Mesenteric fat pad (tissue), 1 donor: ENCODE results near the gene CCDC30. TPM values are rescaled to one million over a fixed set of nuclear protein-coding genes. Genes with fewer than 3 reads are reported as not detected.
"Not testable (repeated sequence)": the region's sequence is repeated elsewhere in the genome, so short reads cannot be mapped to it uniquely, and the experiment has no call there.

ENCODE experiments used
- DNase-seq: peaks from one replicate; pipeline ENCODE4 v3.0.0-alpha.2; 2020; ENCODE audit warnings: low spot score
- total RNA-seq: library from RNA; stranded (reverse); fragmentation: NEBNext Ultra II Directional; extraction: Animal tissue kit (Norgen Biotek cat#: 25700); gene quantifications from one replicate; pipeline ENCODE4 v1.2.1, GENCODE V29; 2021
- donor health status: DM: yes; HTN: yes; CAD: no.

Gene CCDC30
- total RNA-seq, 1 donor from 2014 or later: 1.6 TPM

GRCh38 chr1:42450061-42450460, 13.0 kb upstream of the CCDC30 start:
- DNase-seq: no peak

DNA sequence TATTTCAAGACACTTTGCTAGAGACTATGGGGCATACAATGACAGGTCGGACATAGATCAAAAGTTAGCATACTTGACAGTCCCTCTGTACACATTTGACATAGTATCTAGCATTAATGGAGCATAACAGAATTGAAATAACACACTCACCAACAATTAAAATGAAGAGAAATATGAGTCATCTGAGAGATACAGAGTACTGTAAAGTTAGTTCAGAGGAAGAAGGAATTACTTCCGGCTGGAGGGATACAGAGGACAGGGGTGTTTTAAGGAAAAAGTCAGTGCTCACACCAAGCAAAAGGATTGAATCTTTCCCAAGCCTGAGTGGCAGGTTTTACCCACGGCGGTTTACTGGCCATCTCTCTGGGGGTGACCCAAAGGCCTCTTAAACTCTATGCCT, 9.7 kb upstream of the CCDC30 start:
- no peak for DNase-seq

- no peak for DNase-seq
These were observed 8.7 kb upstream of the CCDC30 start for GRCh38 chr1:42454403-42454802.

DNA sequence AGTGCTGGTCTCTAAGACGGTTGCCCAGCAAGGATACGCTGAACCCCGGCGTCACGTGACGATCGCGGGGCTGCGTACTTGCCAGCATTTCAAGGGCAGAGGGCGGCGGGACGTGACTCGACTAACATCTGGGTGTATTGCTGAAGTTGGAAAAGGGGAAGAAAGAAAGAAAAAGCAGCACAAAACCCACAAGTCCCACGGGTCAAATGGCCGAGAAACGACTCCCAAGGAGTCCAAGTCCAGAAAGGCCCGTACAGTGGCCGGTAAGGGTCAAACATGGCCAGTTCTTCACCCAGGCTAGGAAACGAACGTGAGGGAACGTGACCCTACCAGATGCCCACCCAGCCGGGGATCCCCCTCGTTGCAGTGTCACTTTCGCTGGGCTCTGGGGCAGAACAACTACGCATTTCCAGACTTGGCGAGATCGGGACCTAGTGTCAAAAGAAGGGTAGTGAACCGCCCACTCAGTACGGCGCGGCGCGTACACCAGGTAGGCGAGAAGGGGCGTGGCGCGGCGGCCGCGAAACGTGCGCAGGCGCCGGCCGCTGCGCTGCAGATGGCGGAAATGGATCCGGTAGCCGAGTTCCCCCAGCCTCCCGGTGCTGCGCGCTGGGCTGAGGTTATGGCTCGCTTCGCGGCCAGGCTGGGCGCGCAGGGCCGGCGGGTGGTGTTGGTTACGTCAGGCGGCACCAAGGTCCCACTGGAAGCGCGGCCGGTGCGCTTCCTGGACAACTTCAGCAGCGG, 6.9 kb upstream of the CCDC30 start, which contains the start of the genes PPCS and ZMYND12:
PPCS (plus strand) TSS at position 534 of the 744 bp plus-strand sequence; CDS start at position 557, 23 bp downstream.
ZMYND12 (minus strand) TSS at position 13 of the 744 bp plus-strand sequence. CDS start 25 bp downstream, outside the sequence.
- peak; percentile 94 for DNase-seq

GRCh38 chr1:42456754-42457089, 6.4 kb upstream of the CCDC30 start:
- DNase-seq: no peak

GRCh38 chr1:42461196-42461595, 1.9 kb upstream of the CCDC30 start:
- no peak for DNase-seq

DNA sequence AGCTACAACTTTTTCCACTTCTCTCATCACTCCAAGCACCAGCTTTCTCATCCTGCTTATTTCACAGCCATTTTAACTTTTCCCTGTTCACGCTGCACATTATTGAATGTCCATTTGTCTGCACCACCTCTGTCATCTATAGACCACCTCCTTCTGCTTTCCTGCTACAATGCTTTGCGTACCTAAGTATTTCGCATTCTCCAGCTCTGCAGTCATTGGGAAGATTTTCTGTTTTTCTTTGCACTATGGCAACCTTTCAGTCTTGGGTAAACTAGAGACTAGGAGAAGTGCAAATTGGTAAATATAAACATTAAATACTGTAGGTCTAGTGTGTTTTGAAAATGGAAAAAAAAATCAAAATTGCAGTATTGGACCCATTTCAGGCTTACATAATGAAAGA, 835 bp downstream of the CCDC30 start:
- no peak for DNase-seq

GRCh38 chr1:42466030-42466429, 2.9 kb downstream of the CCDC30 start:
- no peak for DNase-seq

DNA sequence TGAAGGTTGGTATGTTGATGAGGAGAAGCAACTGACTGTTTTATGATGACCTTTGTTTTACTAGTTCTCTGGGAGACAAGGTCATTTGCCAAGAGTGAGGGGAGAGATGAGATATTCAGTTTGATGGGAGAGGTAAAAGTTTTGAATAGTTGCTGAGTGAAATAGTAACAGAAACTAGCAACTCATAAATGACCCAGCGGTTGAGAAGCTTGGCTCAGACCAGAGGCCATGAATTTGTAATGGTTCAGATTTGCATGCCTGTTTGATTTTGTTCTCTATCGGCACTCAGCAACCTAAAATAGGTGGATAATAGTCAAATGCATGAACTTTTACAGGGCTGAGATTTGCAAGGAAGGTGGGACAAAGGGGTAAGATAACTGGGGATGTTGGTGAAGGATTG, 6.6 kb downstream of the CCDC30 start:
- no peak for DNase-seq

DNA sequence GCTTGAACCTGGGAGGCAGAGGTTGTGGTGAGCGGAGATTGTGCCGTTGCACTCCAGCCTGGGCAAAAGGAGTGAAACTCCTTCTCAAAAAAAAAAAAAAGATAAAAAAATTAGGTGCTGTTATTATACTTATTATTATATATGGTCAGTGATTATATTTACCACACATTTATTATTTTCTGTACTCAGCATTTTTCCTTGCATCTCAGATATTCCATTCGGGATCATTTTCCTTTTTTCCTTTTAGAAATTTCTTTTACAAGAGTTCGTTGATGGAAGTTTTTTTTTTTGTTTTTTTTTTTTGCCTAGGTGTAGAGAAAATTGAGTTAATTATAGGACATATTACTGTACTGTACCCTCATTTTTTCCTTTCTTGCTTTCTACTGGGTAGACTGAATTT, 13.5 kb downstream of the CCDC30 start:
- no peak for DNase-seq

DNA sequence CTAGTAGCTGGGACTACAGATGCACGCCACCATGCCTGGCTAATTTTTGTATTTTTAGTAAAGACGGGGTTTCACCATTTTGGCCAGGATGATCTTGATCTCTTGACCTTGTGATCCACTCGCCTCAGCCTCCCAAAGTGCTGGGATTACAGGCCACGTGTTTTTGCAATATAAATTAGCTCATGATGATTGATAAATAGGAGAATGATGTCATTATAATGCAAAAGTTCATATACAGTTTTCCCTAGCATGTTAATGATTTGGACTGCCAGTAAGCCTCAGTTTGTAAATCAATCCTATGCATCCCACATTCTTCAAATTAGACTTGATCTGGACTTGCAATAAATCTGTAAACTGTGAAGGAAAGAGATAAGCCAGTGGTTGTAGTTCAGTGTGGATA, 14.3 kb downstream of the CCDC30 start:
- not testable (repeated sequence) for DNase-seq

DNA sequence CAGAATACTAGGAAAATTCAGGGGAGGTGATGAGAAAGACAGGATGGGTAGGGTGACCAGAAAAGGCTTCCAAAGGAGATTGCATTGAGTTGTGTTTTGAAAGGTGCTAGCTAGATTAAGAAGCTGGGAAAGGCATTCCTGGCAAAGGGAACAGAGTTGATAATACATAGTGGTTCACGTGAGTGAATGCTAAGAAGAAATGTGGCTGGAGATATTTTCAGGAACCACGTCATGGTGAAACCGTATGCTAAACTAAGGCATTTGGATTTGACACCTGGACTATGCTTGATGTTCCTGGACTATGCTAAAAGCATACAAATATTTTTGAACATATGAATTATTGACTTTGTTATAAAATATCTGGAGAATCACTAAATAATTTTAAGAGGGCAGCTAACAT, 14.7 kb downstream of the CCDC30 start:
- no peak for DNase-seq

DNA sequence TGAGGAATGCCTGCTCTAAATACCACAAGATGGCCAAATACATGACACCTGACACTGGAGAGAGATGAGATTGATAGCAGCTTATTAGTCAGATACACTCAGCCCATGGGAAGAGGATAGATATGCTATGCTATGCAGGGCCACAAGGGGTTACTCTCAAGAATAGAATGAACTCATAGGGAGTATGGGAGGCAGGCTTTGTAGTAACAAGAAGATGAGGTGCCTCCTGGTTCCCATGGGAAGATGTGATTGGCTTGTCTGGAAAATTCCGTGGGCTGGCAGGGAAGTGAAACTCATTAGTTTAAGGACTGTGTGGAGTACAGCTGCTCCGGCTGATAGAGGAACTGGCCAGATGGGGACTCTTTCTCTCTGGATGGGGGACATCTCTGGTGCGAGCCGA, 16.5 kb downstream of the CCDC30 start:
- DNase-seq: no peak

GRCh38 chr1:42480921-42481320, 17.8 kb downstream of the CCDC30 start:
- no peak for DNase-seq

DNA sequence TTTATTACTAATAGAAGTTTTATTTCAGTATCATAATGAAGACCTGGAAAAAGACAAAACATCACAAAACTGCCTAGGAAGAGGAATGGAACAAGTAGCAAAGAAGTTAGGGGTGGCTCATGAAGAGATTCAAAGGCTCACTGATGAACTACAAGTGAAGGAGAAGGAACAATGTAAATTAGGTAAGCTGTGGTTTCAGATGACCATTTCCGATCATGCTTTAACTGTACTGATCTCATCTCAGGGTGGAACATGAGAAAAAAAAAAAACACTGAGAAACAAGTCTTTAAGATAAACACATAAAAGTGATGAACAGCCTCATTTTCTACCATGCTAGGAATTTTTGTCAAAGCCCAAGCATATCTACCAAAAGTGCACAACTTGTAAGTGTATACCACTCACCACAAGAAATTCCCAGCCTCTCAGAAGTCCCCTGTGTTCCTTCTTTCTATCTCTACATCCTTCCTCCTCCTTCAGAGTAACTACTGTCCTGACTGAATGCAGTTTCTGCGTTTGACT, 19.6 kb downstream of the CCDC30 start:
- DNase-seq: no peak

GRCh38 chr1:42484382-42484781, 21.3 kb downstream of the CCDC30 start:
- no peak for DNase-seq

DNA sequence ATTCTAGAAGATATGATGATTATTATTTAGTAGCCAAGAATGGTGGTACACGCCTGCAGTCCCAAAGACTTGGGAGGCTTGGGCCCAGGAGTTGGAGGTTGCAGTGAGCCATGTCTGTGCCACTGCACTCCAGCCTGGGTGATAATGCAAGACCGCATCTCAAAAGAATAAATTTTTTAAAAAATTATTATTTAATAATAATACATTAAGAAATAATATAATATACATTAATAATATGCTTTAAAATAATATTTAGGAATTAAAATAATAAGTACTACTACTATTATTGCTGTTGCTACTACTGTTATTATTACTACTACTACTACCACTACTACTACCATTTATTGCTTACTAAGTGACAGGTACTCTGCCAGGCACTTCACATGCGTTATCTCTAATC, 27.2 kb downstream of the CCDC30 start:
- DNase-seq: no peak

GRCh38 chr1:42502031-42502430, 38.9 kb downstream of the CCDC30 start:
- DNase-seq: not testable (repeated sequence)

DNA sequence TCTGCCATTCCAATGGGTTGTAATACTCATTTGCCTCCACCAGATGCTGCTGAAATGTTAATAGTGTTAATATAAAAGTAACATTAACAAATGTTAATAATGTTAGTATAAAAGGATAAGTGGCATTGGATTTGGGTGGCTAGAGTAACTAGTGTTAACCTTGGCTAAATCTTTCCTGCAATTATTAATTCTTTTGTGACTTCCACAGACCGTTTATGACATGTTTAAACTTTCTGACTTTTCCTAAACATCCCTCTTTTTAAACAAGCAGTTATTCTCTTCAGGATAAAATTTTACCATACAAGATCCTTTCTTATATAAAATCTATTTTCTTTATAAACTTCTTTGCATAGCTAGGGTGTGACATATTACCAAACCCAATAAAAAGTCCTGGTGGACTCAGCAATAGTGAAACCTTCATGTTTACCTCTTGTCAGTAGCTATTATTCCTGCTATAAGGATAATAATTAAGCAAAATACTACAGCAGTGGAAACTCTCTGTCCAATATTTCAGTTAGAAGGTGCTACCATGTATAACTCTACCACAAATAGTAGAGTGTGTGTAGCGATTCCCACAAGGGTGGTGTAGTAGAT, 41.5 kb downstream of the CCDC30 start:
- no peak for DNase-seq

GRCh38 chr1:42506576-42506975, 43.5 kb downstream of the CCDC30 start:
- no peak for DNase-seq

- DNase-seq: not testable (repeated sequence)
These were observed 48.6 kb downstream of the CCDC30 start for GRCh38 chr1:42511581-42512155.

DNA sequence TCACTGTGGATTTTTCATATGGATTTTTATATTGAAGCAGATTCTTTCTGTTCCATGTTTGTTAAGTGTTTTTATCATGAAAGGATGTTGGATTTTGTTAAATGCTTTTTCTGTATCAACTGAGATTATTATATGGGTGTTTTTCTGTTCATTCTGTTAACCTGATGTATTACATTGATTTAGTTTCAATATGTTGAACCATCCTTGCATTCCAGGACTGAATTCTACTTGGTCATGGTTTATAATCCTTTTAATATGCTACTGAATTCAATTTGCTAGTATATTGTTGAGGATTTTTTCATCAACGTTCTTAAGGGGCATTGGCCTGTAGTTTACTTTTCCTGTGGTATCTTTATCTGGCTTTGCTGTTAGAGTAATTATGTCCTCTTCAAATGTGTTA, 55.8 kb downstream of the CCDC30 start:
- no peak for DNase-seq
